HEK293T (cell line): ENCODE results near the gene TPCN2.

Source experiments
- ARNT ChIP-seq: fragments of 450-650 bp; IDR thresholded peaks from 2 replicates; pipeline ENCODE4 v1.6.1; 2017; ENCODE audit warnings: mild to moderate bottlenecking
- BHLHE40 ChIP-seq: fragments of 450-650 bp; IDR thresholded peaks from 2 replicates; pipeline ENCODE4 v1.6.1; 2016; ENCODE audit warnings: mild to moderate bottlenecking, moderate library complexity, borderline replicate concordance
- CTBP1 ChIP-seq: fragments of 450-650 bp; IDR thresholded peaks from 2 replicates; pipeline ENCODE4 v1.6.1; 2016; ENCODE audit warnings: borderline replicate concordance
- FOXA1 ChIP-seq: fragments of 450-650 bp; IDR thresholded peaks from 2 replicates; pipeline ENCODE4 v1.6.1; 2016; ENCODE audit warnings: mild to moderate bottlenecking
- FOXK2 ChIP-seq: fragments of 450-650 bp; IDR thresholded peaks from 2 replicates; pipeline ENCODE4 v1.6.1; 2016; ENCODE audit warnings: mild to moderate bottlenecking
- TARDBP ChIP-seq: fragments of 450-650 bp; IDR thresholded peaks from 2 replicates; pipeline ENCODE4 v1.6.1; 2016

DNA sequence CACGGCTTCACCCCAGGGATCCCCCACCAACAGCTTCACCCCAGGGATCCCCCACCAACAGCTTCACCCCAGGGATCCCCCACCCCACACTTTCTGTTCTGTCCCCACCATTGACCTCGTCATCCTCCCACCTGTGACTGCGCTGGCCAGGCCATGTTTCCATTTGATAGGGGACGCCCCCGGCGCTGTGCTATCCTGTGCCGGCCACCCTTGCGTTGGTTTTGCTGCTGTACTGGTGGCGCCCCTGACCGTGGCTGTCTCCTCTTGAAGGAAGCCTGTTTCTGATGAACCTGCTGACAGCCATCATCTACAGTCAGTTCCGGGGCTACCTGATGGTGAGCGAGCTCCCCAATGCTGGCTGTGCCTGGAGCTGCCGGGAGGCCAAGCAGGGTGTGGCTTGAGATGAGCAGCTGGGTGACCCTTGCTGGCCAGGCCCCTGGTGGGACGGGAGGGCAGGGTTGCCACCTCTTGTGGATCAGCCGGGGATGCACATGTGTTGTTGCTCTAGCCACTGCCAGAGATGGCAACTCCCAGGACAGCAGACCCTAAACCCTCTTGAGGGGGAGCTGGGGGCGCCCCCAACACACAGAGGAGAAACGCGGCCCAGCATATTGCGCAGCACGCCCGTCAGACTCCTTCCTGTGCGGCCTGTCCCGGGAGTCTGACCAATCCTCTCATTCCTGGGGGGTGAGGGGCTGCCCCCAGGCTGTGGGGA is 22.5 kb downstream of the TPCN2 start:
- TF ChIP-seq BHLHE40 (no peak), TARDBP (no peak), CTBP1 (no peak), ARNT (no peak), FOXK2 (no peak), FOXA1 (no peak)
